Activated CD8-positive, alpha-beta memory T cell treated with anti-CD3 and anti-CD28 coated beads, Interleukin-2, amount 10 ng/mL, durations not matched to agents 7 days and 5 days (primary cell): ENCODE results near the gene ASAP2. TPM values are rescaled to one million over a fixed set of nuclear protein-coding genes. Genes with fewer than 3 reads are reported as not detected.

Source experiments
- ATAC-seq: fragments of 150-1000 bp; cut with Tn5 transposase; one replicate; pipeline ENCODE4 v1.10.0; 2021; ENCODE audit warnings: moderate library complexity
- CTCF ChIA-PET: fragments of 350-600 bp; sonication (Branson Sonifier 250); formaldehyde crosslinking; loops from one replicate; lab custom pipeline; 2021; ENCODE audit warnings: antibody characterized with exemption; lab: Charles Lee
- DNase-seq: peaks from one replicate; pipeline ENCODE4 v3.0.0-alpha.2; 2020
- H3K27ac Mint-ChIP-seq: one replicate; pipeline ENCODE4 v1.8.0; 2021; ENCODE audit warnings: mild to moderate bottlenecking, mixed read lengths
- H3K27me3 Mint-ChIP-seq: one replicate; pipeline ENCODE4 v1.8.0; 2021; ENCODE audit warnings: mixed read lengths
- H3K36me3 Mint-ChIP-seq: one replicate; pipeline ENCODE4 v1.8.0; 2021; ENCODE audit warnings: mild to moderate bottlenecking, mixed read lengths
- H3K4me1 Mint-ChIP-seq: one replicate; pipeline ENCODE4 v1.8.0; 2021; ENCODE audit warnings: mixed read lengths
- H3K4me3 Mint-ChIP-seq: one replicate; pipeline ENCODE4 v1.8.0; 2021; ENCODE audit warnings: mild to moderate bottlenecking, moderate library complexity, mixed read lengths
- H3K9me3 Mint-ChIP-seq: one replicate; pipeline ENCODE4 v1.8.0; 2022; ENCODE audit warnings: low read depth, mixed read lengths
- total RNA-seq, 2 experiments: library from RNA; stranded (reverse); gene quantifications; one replicate each; pipeline ENCODE4 v1.2.3, GENCODE V29; 2021

ASAP2 gene
- total RNA-seq, 2 experiments from 2014 or later, result 0.33 to 0.44 TPM

DNA sequence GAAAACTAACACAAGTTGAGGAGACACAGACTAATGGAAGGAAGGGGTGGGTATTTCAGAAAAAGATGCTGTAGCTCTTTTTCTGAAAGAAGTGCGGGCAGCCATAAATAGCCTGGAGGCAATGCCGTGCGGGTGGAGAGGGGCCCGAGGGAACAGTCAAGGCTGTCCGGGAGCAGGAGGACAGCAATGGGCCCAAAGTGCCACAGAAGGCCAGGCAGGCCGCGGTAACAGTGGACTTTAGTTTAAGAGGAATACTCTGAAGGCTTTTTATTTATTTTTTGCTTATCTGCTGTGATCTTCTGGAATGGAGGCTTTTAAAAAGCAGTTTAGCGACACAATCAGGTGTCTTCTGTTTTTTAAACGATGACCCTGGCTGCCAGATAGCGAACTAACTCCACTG lies 213.9 kb downstream of the ASAP2 start:
- Mint-ChIP-seq H3K27me3 (no peaks in the 10 kb centered on the region), H3K9me3 (no peaks in the 10 kb centered on the region), H3K4me1 (peaks cover 53% of the 10 kb centered on the region), H3K36me3 (peaks cover 33% of the 10 kb centered on the region), H3K4me3 (no peak overlapping the region), H3K27ac (no peak overlapping the region)
- CTCF ChIA-PET, result interaction anchor here (0.6 kb wide), 1 partner anchor 22 kb away, joined by 4 read pairs; no protein-coding TSS in a partner anchor
- ATAC-seq, result no peak
- no peak for DNase-seq

DNA sequence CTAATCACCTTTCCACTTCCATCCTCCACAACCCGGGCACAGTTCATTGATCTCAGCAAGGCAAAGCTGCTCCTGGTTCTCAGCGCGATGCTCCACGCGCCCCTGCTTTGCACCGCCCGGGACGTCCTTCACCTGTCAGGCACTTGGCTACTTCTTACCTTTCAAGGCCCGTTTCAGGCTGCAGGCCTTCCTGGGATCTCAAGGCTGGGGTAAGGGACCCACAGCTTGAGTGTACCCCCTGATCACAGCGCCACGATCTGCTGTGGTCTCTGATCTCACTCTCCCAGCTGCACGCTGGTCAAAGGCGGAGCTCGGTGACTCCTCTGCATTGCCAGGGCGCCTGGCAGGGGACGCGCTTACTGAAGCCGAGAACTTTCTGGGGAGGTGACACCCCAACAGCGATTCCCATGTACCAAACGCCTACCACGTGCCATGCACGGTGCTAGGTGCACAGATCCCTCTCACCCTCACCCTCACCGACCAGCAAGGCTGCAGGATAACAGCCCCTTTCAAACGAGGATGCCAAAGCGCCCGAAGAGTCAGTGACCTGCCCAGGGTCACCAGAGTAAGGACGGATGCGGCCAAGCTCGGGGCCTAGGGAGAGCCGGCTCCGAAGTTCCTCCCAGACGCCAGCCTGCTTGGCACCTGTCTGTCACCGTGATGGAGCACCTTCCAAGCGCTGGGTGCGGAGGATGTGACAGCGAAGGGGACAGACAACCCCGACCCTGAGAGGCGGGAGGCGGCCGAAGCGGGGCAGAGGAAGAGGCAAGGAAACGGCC lies 215.9 kb downstream of the ASAP2 start:
- no peak overlapping the region for H3K4me3 Mint-ChIP-seq
- no peak overlapping the region for H3K27ac Mint-ChIP-seq
- H3K9me3 Mint-ChIP-seq, result no peaks in the 10 kb centered on the region
- H3K36me3 Mint-ChIP-seq, result peaks cover 23% of the 10 kb centered on the region
- DNase-seq, result peak; percentile 80
- H3K4me1 Mint-ChIP-seq, result peaks cover 42% of the 10 kb centered on the region
- CTCF ChIA-PET, result interaction anchor here (0.8 to 1.8 kb wide), 7 partner anchors 10 to 562 kb away, joined by 3 to 7 read pairs (median 4); partner anchors contain the start of gene IAH1
- peak; percentile 31 for ATAC-seq
- H3K27me3 Mint-ChIP-seq, result no peaks in the 10 kb centered on the region

DNA sequence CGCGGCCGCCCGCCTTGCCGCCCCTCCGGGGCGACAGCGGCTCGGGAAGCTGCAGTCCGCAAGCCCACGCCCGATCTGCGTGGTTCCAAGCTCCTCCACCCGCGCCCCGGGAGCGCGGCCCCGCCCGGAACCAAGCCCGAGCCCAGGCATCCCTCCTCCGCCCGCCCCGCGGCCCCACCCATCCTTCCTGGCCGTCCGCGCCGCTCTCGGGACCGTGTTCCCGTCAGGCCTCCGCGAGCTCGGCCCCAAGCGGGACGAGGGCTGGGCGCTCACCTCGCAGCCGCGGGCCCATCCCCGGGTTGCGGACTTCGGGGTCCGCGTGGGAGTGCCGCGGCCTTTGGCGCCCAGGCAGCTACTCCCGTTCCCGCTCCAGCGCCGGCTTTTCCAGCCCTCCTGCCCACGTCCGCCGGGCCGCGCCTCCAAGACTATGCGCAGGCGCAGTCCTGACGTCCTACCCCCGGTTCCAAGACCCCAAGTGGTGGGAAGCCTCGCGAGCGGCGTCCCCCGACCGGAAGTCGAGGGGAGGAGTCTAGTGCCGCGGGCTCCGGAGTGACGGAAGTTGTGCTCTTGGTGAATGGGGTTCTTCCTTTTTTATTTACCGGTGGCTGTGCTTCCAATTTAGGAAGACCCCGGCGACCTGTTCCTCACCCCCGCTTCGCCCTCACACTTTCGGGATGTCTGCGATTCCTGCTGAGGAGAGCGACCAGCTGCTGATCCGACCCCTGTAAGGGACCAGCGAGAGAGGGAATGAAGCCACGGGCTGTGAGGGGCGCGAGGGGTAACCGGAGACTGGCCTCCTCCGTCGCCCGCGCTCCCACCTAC lies 216.7 kb downstream of the ASAP2 start, which contains the start of the genes CPSF3 and ITGB1BP1:
CPSF3 (plus strand) TSS at position 555 of the 822 bp plus-strand sequence; CDS start at position 675, 120 bp downstream.
ITGB1BP1 (minus strand) TSS at position 429 of the 822 bp plus-strand sequence. CDS start 4,831 bp downstream, outside the sequence.
- Mint-ChIP-seq H3K27me3 (no peaks in the 10 kb centered on the region), H3K36me3 (peaks cover 15% of the 10 kb centered on the region), H3K9me3 (no peaks in the 10 kb centered on the region), H3K27ac (no peak within 1 kb of the TSS), H3K4me3 (no peak within 1 kb of the TSS), H3K4me1 (peaks cover 35% of the 10 kb centered on the region)
- ATAC-seq, result peak; percentile 90
- CTCF ChIA-PET, result interaction anchor here (1.0 to 1.8 kb wide), 4 partner anchors 10 to 284 kb away, joined by 3 to 7 read pairs (median 4); partner anchors contain the start of gene IAH1
- DNase-seq, result peak; percentile 99

DNA sequence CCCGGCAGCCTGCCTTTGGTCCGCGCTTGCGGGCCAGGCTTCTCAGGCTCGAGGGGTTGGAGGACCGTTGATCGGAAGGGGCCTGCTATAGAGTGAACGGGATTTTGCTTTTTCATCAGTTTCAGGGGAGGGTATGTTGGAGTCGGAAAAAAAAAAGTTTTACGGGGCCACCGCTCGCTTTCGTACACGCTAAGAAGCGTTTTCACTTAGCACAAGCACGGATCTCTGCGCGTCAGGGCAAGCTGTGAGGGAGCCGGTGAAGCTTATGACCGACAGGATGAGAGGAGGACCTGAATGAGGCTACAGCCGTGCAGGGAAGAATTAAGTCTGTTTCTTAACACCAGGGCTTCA lies 217.3 kb downstream of the ASAP2 start:
- Mint-ChIP-seq H3K27ac (no peak overlapping the region), H3K27me3 (no peaks in the 10 kb centered on the region), H3K4me1 (peaks cover 33% of the 10 kb centered on the region), H3K9me3 (no peaks in the 10 kb centered on the region), H3K36me3 (peaks cover 14% of the 10 kb centered on the region), H3K4me3 (no peak overlapping the region)
- DNase-seq, result peak; percentile 58
- peak; percentile 6 for ATAC-seq
- CTCF ChIA-PET, result interaction anchor here (1.4 kb wide), 1 partner anchor 281 kb away, joined by 4 read pairs; no protein-coding TSS in a partner anchor

DNA sequence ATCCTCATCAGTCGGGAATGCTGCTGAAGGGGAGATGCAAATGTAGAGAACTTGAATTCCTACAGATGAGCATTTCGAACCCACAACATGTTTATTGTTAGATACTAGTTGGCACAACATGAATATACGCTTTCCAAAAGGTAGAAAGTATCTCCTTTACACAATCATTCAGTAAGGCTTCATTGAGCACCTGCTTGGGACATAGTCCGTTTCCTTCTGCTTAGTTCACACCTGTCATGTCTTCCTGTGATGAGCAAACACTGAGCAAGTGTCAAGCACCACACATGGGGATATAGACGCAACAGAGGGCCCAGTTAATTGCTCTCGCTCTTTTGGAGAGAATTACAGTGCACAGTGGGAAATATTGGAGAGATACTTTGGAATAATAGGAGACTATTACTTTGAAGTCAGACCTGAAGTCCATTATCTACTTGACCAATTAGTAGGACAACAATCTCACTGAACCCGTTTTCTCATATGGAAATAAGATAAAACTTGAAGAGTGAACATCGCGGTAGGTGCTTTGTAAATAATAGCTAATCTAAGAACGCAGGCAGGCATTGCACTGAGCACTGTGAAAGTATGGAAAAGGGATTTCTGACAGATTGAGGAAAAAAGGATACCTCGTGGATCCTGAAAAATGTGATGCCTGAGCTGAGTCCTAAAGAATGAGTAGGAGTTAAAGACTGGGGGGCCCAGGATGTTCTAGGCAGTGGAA lies 218.0 kb downstream of the ASAP2 start:
- no peak for DNase-seq
- no peak for ATAC-seq
- Mint-ChIP-seq H3K36me3 (peaks cover 18% of the 10 kb centered on the region), H3K27ac (no peak overlapping the region), H3K4me1 (peaks cover 29% of the 10 kb centered on the region), H3K27me3 (no peaks in the 10 kb centered on the region), H3K9me3 (no peaks in the 10 kb centered on the region), H3K4me3 (no peak overlapping the region)
- CTCF ChIA-PET, result interaction anchor here (1.2 kb wide), 1 partner anchor 24 kb away, joined by 3 read pairs; no protein-coding TSS in a partner anchor

DNA sequence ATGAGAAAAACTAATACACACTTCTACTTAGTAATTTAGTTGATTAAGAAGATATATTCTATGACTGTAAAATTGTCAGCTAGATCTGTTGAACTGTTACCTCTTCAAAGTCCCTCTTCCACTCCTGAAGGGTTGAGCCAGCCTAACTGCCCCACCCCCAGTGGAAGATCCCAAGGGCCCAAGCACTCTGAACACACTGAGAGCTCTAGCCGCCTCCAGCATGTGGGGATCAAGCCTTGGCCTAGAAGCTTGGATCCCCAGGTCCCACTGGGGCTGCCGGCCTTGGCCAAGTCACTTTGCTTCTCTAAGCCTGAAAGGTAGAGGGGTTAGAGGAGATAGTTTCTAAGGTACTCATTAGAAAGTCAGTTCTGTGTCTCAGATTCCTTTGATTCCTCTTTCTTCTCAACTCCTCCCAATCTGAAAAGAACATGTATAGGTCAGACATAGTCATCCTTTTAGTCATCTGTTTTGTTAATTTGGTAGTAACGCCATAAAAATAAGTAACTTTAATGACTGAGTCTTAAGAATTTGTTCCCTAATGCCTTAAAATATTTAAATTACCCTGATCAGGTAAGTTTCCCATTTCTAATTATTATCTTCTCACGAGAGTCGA lies 222.5 kb downstream of the ASAP2 start:
- Mint-ChIP-seq H3K36me3 (peaks cover 43% of the 10 kb centered on the region), H3K4me1 (peaks cover 16% of the 10 kb centered on the region), H3K27ac (no peak overlapping the region), H3K4me3 (no peak overlapping the region), H3K9me3 (no peaks in the 10 kb centered on the region), H3K27me3 (no peaks in the 10 kb centered on the region)
- CTCF ChIA-PET, result interaction anchor here (1.3 kb wide), 1 partner anchor 385 kb away, joined by 4 read pairs; no protein-coding TSS in a partner anchor
- no peak for ATAC-seq
- DNase-seq, result no peak

DNA sequence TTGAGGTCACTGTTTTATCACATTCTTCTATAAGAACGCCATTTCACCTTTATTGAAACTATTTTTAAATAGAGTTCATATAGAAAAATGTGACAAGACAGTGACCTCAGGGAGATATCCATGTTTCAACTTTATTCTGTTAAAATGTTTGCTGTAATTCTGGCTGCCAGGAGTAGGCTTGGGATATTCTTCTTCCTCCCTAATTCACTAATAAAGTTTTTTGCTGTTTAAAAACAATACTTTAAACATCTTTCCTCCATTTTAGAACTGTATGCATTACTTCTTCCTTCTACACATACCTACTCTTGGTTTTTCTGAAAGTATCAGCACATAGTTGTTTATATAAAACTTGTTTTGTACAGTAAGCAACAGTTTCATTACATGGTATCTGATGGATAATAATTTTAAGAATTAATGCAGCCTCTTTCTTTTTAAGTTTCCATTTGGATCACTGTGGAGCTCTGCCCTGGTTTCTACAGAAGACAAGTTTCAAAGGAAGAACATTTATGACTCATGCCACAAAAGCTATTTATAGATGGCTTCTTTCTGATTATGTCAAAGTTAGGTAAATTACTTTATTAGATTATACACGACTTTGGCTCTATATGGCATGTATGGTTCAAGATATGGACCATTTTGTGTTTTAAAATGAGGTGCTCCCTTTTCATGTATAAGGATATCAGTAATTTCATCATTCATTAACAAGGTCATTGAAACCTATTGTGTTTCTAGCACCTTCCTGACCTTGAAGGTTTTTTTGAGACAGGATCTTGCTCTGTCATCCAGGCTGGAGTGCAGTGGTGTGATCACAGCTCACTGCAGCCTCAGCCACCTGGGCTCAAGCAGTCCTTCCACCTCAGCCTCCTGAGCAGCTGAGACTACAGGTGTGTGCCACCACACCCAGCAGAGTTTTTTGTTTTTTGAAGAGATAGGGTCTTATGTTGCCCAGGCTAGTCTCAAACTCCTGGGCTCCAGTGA lies 224.0 kb downstream of the ASAP2 start:
- DNase-seq (no peak), ATAC-seq (peak; percentile 64)
- CTCF ChIA-PET, result no interaction called here
- H3K9me3 Mint-ChIP-seq, result no peaks in the 10 kb centered on the region
- no peak overlapping the region for H3K4me3 Mint-ChIP-seq
- peaks cover 16% of the 10 kb centered on the region for H3K4me1 Mint-ChIP-seq
- peak overlapping the region; percentile 78 for H3K27ac Mint-ChIP-seq
- H3K27me3 Mint-ChIP-seq, result no peaks in the 10 kb centered on the region
- peaks cover 52% of the 10 kb centered on the region for H3K36me3 Mint-ChIP-seq

DNA sequence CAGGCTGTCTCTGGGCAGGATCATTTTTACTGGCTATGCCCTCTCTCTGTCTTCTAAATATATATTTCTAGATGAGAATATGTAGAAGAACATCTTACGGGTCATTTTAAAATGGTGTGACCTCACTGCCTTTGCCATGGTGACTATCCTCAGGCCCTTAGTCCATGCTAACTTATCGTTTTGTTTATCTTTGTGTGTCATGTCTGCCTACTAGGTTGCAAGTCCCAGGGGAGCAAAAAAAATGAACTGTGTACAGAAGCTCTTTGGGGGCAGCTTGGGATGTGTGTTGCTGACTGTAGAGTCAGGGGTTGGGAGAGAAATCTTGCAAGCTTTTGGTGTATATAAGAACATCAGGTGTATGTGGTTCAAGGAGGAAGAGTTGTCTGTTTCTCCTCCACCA lies 227.9 kb downstream of the ASAP2 start:
- Mint-ChIP-seq H3K36me3 (peaks cover 66% of the 10 kb centered on the region), H3K27ac (peak overlapping the region; percentile 35), H3K4me1 (peaks cover 12% of the 10 kb centered on the region), H3K4me3 (no peak overlapping the region), H3K9me3 (no peaks in the 10 kb centered on the region), H3K27me3 (no peaks in the 10 kb centered on the region)
- DNase-seq (no peak), ATAC-seq (no peak)
- CTCF ChIA-PET, result no interaction called here

DNA sequence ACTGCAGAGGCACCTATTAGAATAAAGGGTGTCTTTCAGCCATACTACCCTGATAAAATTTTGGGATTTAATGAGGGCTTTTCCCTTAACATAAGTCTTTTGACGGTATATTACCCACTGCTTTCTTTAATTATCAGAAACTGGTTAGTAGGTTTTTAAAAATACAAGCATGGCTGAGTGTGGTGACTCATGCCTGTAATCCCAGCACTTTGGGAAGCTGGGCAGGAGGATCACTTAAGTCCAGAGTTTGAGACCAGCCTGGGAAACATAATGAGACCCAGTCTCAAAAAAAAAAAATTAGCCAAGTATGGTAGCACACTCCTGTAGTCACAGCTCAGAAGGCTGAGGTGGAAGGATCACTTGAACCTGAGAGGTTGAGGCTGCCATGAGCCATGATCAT lies 232.9 kb downstream of the ASAP2 start:
- Mint-ChIP-seq H3K36me3 (peaks cover 54% of the 10 kb centered on the region), H3K4me3 (no peak overlapping the region), H3K27ac (no peak overlapping the region), H3K4me1 (peaks cover 7% of the 10 kb centered on the region), H3K27me3 (no peaks in the 10 kb centered on the region), H3K9me3 (no peaks in the 10 kb centered on the region)
- CTCF ChIA-PET, result interaction anchor here (0.8 kb wide), 1 partner anchor 1589 kb away, joined by 3 read pairs; no protein-coding TSS in a partner anchor
- ATAC-seq (no peak), DNase-seq (no peak)

DNA sequence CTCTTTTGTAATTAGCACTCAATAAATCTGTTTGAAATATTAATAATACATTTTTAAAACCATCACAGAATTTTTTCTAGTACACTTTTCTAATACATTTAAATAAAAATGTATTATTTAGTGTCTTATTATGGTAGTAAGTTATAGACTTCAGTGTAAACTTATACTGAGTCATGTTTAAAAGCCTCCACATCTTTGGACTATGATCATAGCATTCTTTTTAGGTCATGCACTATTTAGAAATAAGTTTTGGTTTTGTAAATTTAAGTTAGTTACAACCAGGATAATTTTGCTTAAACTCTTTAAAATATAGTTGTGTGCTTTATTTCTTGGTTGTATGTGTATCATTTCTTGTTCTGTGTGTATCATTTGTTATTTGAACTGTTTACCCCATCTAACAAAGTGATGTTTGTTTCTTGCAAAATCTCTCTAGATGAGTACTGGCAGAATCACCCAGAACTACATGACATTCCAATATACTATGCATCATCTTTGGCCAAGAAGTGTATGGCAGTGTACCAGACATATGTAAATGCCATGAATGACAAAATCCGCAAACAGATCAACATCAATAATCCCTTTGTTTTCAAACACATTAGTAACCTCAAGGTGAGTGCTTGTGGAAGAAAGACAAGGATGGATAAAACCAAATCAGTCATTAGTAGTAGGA lies 233.6 kb downstream of the ASAP2 start:
- peaks cover 53% of the 10 kb centered on the region for H3K36me3 Mint-ChIP-seq
- ATAC-seq, result no peak
- H3K4me3 Mint-ChIP-seq, result no peak overlapping the region
- no peak for DNase-seq
- CTCF ChIA-PET, result interaction anchor here (0.8 kb wide), 1 partner anchor 1590 kb away, joined by 3 read pairs; no protein-coding TSS in a partner anchor
- no peaks in the 10 kb centered on the region for H3K9me3 Mint-ChIP-seq
- peaks cover 13% of the 10 kb centered on the region for H3K4me1 Mint-ChIP-seq
- H3K27me3 Mint-ChIP-seq, result no peaks in the 10 kb centered on the region
- no peak overlapping the region for H3K27ac Mint-ChIP-seq

DNA sequence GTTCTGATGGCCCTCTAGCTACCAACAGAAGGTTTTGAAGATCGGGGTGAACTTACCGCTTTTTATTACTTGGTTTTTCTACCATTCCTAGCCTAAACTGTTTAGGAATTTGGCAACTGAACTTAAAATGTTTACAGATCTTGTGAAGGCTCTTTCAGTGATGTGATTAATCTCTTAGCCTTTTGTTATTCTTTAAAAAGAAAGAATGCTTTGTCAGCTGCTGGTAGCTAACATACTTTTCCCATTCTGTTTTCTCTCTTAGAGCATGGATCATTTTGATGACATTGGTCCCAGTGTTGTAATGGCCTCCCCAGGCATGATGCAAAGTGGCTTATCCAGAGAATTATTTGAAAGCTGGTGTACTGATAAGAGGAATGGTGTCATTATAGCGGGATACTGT lies 234.9 kb downstream of the ASAP2 start:
- H3K27ac Mint-ChIP-seq, result no peak overlapping the region
- peaks cover 56% of the 10 kb centered on the region for H3K36me3 Mint-ChIP-seq

More for the DNA sequence above, 234.9 kb downstream of the ASAP2 start:
- CTCF ChIA-PET, result interaction anchor here (1.0 kb wide), 1 partner anchor 322 kb away, joined by 3 read pairs; no protein-coding TSS in a partner anchor
- no peak overlapping the region for H3K4me3 Mint-ChIP-seq
- no peak for DNase-seq
- H3K4me1 Mint-ChIP-seq, result peaks cover 20% of the 10 kb centered on the region
- ATAC-seq, result no peak
- H3K9me3 Mint-ChIP-seq, result no peaks in the 10 kb centered on the region
- no peaks in the 10 kb centered on the region for H3K27me3 Mint-ChIP-seq
